ENCODE measurements around the gene USP13. TPM values are rescaled to one million over a fixed set of nuclear protein-coding genes. Genes with fewer than 3 reads are reported as not detected.

Gene USP13
- total and polyA plus RNA-seq, 4 donors, result 3.5 to 9.3 (median 5.9) TPM

Other genes with a start within 250 kb of the USP13 start
- 10 to 100 TPM; 56.4 to 84.9 TPM for gene GNB4, start 201.6 kb upstream of the USP13 start, total RNA-seq
- 10 to 100 TPM; 12.7 to 26.0 TPM for gene GNB4, start 201.6 kb upstream of the USP13 start, polyA plus RNA-seq
- 10 to 100 TPM; 22.5 to 24.8 TPM for gene ACTL6A, start 90.1 kb upstream of the USP13 start, total RNA-seq
- 10 to 100 TPM; 22.9 to 35.4 TPM for gene ACTL6A, start 90.1 kb upstream of the USP13 start, polyA plus RNA-seq
- 10 to 100 TPM; 19.7 to 23.7 TPM for gene MRPL47, start 48.4 kb upstream of the USP13 start, total RNA-seq
- gene MRPL47, start 48.4 kb upstream of the USP13 start, polyA plus RNA-seq, result 10 to 100 TPM; 34.0 to 39.7 TPM
- gene NDUFB5, start 48.2 kb upstream of the USP13 start, total RNA-seq, result 10 to 100 TPM; 32.5 to 52.6 TPM
- gene NDUFB5, start 48.2 kb upstream of the USP13 start, polyA plus RNA-seq, result 100 to 1,000 TPM in 1 of 2 donors, 10 to 100 TPM in 1; 66.3 to 131 TPM

Data from aorta (tissue), 4 donors.